Mesenchymal stem cell (in vitro differentiated cells and primary cell): ENCODE measurements around the gene RNF115.

Experiments used
- DNase-seq: peaks from one replicate; pipeline ENCODE4 v3.0.0-alpha.2; 2013
- H2AFZ ChIP-seq: one replicate; pipeline ENCODE4 v1.6.1; 2013; ENCODE audit warnings: low read depth, mild to moderate bottlenecking, control low read depth, inconsistent platforms, low read length, moderate library complexity
- H2AK5ac ChIP-seq: 2 replicates; pipeline ENCODE4 v1.6.1; 2013; ENCODE audit warnings: low read length, moderate library complexity, mild to moderate bottlenecking, inconsistent platforms; ENCODE audit not compliant: severe bottlenecking
- H2BK120ac ChIP-seq: one replicate; pipeline ENCODE4 v1.6.1; 2013; ENCODE audit warnings: low read depth, mild to moderate bottlenecking, inconsistent platforms, low read length, moderate library complexity
- H2BK12ac ChIP-seq, 2 experiments: one replicate each; pipeline ENCODE4 v1.6.1; 2013; ENCODE audit warnings: inconsistent platforms in 2 of 2, low read length in 2 of 2, mild to moderate bottlenecking in 2 of 2, moderate library complexity in 2 of 2, control low read depth in 1 of 2
- H2BK15ac ChIP-seq: one replicate; pipeline ENCODE4 v1.6.1; 2013; ENCODE audit warnings: mild to moderate bottlenecking, low read depth, inconsistent platforms; ENCODE audit not compliant: poor library complexity, severe bottlenecking
- H2BK5ac ChIP-seq: 2 replicates; pipeline ENCODE4 v1.6.1; 2013; ENCODE audit warnings: low read depth, mild to moderate bottlenecking, low read length, control low read depth, inconsistent platforms; ENCODE audit not compliant: poor library complexity, severe bottlenecking
- H3K14ac ChIP-seq, 2 experiments: one replicate each; pipeline ENCODE4 v1.6.1; 2013; ENCODE audit warnings: inconsistent platforms in 2 of 2, low read length in 2 of 2, control low read depth in 1 of 2, mild to moderate bottlenecking in 1 of 2, moderate library complexity in 1 of 2
- H3K18ac ChIP-seq, 2 experiments: one replicate each; pipeline ENCODE4 v1.6.1; 2013; ENCODE audit warnings: inconsistent platforms in 2 of 2, low read length in 2 of 2, control low read depth in 1 of 2, low read depth in 1 of 2, mild to moderate bottlenecking in 1 of 2
- H3K23ac ChIP-seq, 2 experiments: one replicate each; pipeline ENCODE4 v1.6.1; 2013; ENCODE audit warnings: inconsistent platforms in 2 of 2, low read length in 2 of 2, mild to moderate bottlenecking in 2 of 2, moderate library complexity in 2 of 2, control low read depth in 1 of 2
- H3K27ac ChIP-seq: 2 replicates; pipeline ENCODE4 v1.5.1; 2013; ENCODE audit warnings: mild to moderate bottlenecking, moderate library complexity, low read length, control low read depth, inconsistent platforms; ENCODE audit not compliant: poor library complexity, severe bottlenecking
- H3K27me3 ChIP-seq, 2 experiments: 2 replicates each; pipeline versions ENCODE4 v1.6.1 to v1.7.0; 2013; ENCODE audit warnings: low read length in 2 of 2, mild to moderate bottlenecking in 2 of 2, moderate library complexity in 2 of 2, control low read depth in 1 of 2, inconsistent platforms in 1 of 2; ENCODE audit not compliant: control insufficient read depth in 1 of 2, insufficient read depth in 1 of 2
- H3K36me3 ChIP-seq, 2 experiments: 2 replicates each; pipeline versions ENCODE4 v1.6.1 to v1.7.0; 2013; ENCODE audit warnings: low read length in 2 of 2, control low read depth in 1 of 2, inconsistent platforms in 1 of 2, low read depth in 1 of 2, mild to moderate bottlenecking in 1 of 2; ENCODE audit not compliant: insufficient read depth in 2 of 2, control insufficient read depth in 1 of 2
- H3K4ac ChIP-seq, 2 experiments: one replicate each; pipeline ENCODE4 v1.6.1; 2013; ENCODE audit warnings: inconsistent platforms in 2 of 2, low read length in 2 of 2, mild to moderate bottlenecking in 2 of 2, moderate library complexity in 2 of 2, control low read depth in 1 of 2, low read depth in 1 of 2
- H3K4me1 ChIP-seq: 2 replicates; pipeline ENCODE4 v1.6.1; 2013; ENCODE audit warnings: low read depth, low read length, control low read depth; ENCODE audit not compliant: control insufficient read depth, insufficient read depth
- H3K4me2 ChIP-seq: 2 replicates; pipeline ENCODE4 v1.6.1; 2013; ENCODE audit warnings: low read length, mild to moderate bottlenecking, inconsistent platforms; ENCODE audit not compliant: poor library complexity, severe bottlenecking
- H3K4me3 ChIP-seq, 2 experiments: 2 replicates each; pipeline versions ENCODE4 v1.5.1 to v1.7.0; 2013; ENCODE audit warnings: low read length in 2 of 2, mild to moderate bottlenecking in 2 of 2, control low read depth in 1 of 2, low read depth in 1 of 2; ENCODE audit not compliant: insufficient read depth in 1 of 2
- H3K79me1 ChIP-seq: replicated peaks from 2 replicates; pipeline ENCODE4 v1.6.1; 2013; ENCODE audit warnings: mild to moderate bottlenecking, control low read depth, low read length, inconsistent platforms; ENCODE audit not compliant: poor library complexity, severe bottlenecking
- H3K9ac ChIP-seq: 2 replicates; pipeline ENCODE4 v1.7.0; 2013; ENCODE audit warnings: mild to moderate bottlenecking, low read length, moderate library complexity
- H3K9me3 ChIP-seq: 2 replicates; pipeline ENCODE4 v1.7.0; 2013; ENCODE audit warnings: mild to moderate bottlenecking, low read length; ENCODE audit not compliant: control insufficient read depth
- H4K8ac ChIP-seq: one replicate; pipeline ENCODE4 v1.6.1; 2013; ENCODE audit warnings: inconsistent platforms, mild to moderate bottlenecking, low read length, moderate library complexity
- H4K91ac ChIP-seq: one replicate; pipeline ENCODE4 v1.6.1; 2013; ENCODE audit warnings: mild to moderate bottlenecking, low read length, inconsistent platforms
- WGBS: methylation state at CpG from one replicate; pipeline ENCODE4 v1.1.7; 2013; ENCODE audit warnings: mixed read lengths; 5-methylcytosine and 5-hydroxymethylcytosine counted together

Gene RNF115

GRCh38 chr1:145863282-145864018 lies 39.6 kb upstream of the RNF115 start:
- Histone ChIP-seq H3K9me3 (no peaks in the 10 kb centered on the region), H3K79me1 (no peaks in the 10 kb centered on the region)

GRCh38 chr1:145859491-145860023 lies 35.7 kb upstream of the RNF115 start:
- Histone ChIP-seq H3K9ac (peak overlapping the region; percentile 95), H3K27ac (peak overlapping the region; percentile 95), H2BK120ac (no peak overlapping the region), H4K91ac (peak overlapping the region; percentile 65), H3K4me2 (peak overlapping the region; percentile 87), H3K4ac (peak overlapping the region; percentile 28 to 85), H3K14ac (peak overlapping the region in 1 of 2 experiments; percentile 89), H2BK15ac (no peak overlapping the region), H4K8ac (peak overlapping the region; percentile 97), H3K79me1 (peaks cover 23% of the 10 kb centered on the region), H2BK12ac (peak overlapping the region in 1 of 2 experiments; percentile 87), H2AK5ac (no peak overlapping the region), H3K36me3 (peaks cover 25 to 27% of the 10 kb centered on the region in 2 experiments), H3K27me3 (no peaks in the 10 kb centered on the region), H3K9me3 (no peaks in the 10 kb centered on the region), H3K4me3 (peak overlapping the region; percentile 64 to 95), H3K18ac (peak overlapping the region; percentile 54 to 86), H3K23ac (peak overlapping the region in 1 of 2 experiments; percentile 23), H2AFZ (peak overlapping the region; percentile 75), H3K4me1 (peaks cover 11% of the 10 kb centered on the region), H2BK5ac (peak overlapping the region; percentile 79)
- under 1% methylated on average over 30 of the region's 41 CpGs for WGBS
- DNase-seq: peak; percentile 92

More at GRCh38 chr1:145863282-145864018, 39.6 kb upstream of the RNF115 start:
- Histone ChIP-seq H4K8ac (no peak overlapping the region), H3K4me2 (no peak overlapping the region), H3K4me1 (peaks cover 3% of the 10 kb centered on the region), H2BK12ac (no peak overlapping the region), H3K4me3 (no peak overlapping the region), H2BK120ac (no peak overlapping the region), H3K18ac (no peak overlapping the region), H4K91ac (no peak overlapping the region), H3K27me3 (no peaks in the 10 kb centered on the region), H3K36me3 (peaks cover 0 to 29% of the 10 kb centered on the region in 2 experiments), H2BK5ac (no peak overlapping the region), H3K4ac (no peak overlapping the region), H3K14ac (no peak overlapping the region), H3K27ac (no peak overlapping the region), H3K23ac (no peak overlapping the region), H2AFZ (no peak overlapping the region), H2BK15ac (no peak overlapping the region), H2AK5ac (no peak overlapping the region), H3K9ac (no peak overlapping the region)
- 84% methylated on average over 4 of the region's 5 CpGs for WGBS
- no peak for DNase-seq

GRCh38 chr1:145858901-145859490 lies 35.1 kb upstream of the RNF115 start, which contains the start of gene PIAS3:
TSS of gene PIAS3 (minus strand) at chr1:145859081. CDS start at chr1:145858990, 91 bp downstream.
- peaks cover 27% of the 10 kb centered on the region for H3K79me1 ChIP-seq
- peak within 1 kb of the TSS; percentile 83 for H2BK120ac ChIP-seq
- peaks cover 31 to 33% of the 10 kb centered on the region in 2 experiments for H3K36me3 ChIP-seq
- peak within 1 kb of the TSS; percentile 90 for H4K91ac ChIP-seq
- peak within 1 kb of the TSS; percentile 87 for H3K4me2 ChIP-seq
- DNase-seq: peak; percentile 97
- H2AFZ ChIP-seq: peak within 1 kb of the TSS; percentile 75
- peak within 1 kb of the TSS; percentile 95 for H3K27ac ChIP-seq
- H4K8ac ChIP-seq: peak within 1 kb of the TSS; percentile 97
- peak within 1 kb of the TSS; percentile 95 for H3K9ac ChIP-seq
- peak within 1 kb of the TSS; percentile 94 to 95 for H3K4me3 ChIP-seq
- peak within 1 kb of the TSS in 1 of 2 experiments; percentile 92 for H3K14ac ChIP-seq
- H3K4me1 ChIP-seq: peaks cover 11% of the 10 kb centered on the region
- H3K18ac ChIP-seq: peak within 1 kb of the TSS; percentile 86 to 98
- peak within 1 kb of the TSS in 1 of 2 experiments; percentile 23 for H3K23ac ChIP-seq
- peak within 1 kb of the TSS; percentile 91 for H2BK15ac ChIP-seq
- H3K4ac ChIP-seq: peak within 1 kb of the TSS; percentile 28 to 85
- H3K9me3 ChIP-seq: no peaks in the 10 kb centered on the region
- under 1% methylated on average over 26 of the region's 42 CpGs for WGBS
- H2BK12ac ChIP-seq: peak within 1 kb of the TSS in 1 of 2 experiments; percentile 87
- peak within 1 kb of the TSS; percentile 13 for H2AK5ac ChIP-seq
- H3K27me3 ChIP-seq: no peaks in the 10 kb centered on the region
- peak within 1 kb of the TSS; percentile 97 for H2BK5ac ChIP-seq
